Measurements from ENCODE around the gene GDAP1L1.
A peak's percentile ranks its signal among the peaks of the same experiment; 100 is the strongest.

Gene GDAP1L1

GRCh38 chr20:44247131-44247571 lies at the start of gene GDAP1L1:
Gene GDAP1L1 (plus strand): TSS chr20:44247308. CDS start chr20:44247335, 27 bp downstream.
- no peak for DNase-seq (ENCODE audit: low spot score)

GRCh38 chr20:44198872-44199271 lies 48.2 kb upstream of the GDAP1L1 start:
- DNase-seq (ENCODE audit: low spot score), result no peak

- DNase-seq (ENCODE audit: low spot score), result no peak
Observed at GRCh38 chr20:44199877-44200276, 47.2 kb upstream of the GDAP1L1 start.

- no peak for DNase-seq (ENCODE audit: low spot score)
Observed at GRCh38 chr20:44200371-44200770, 46.7 kb upstream of the GDAP1L1 start.

GRCh38 chr20:44200983-44201382 lies 46.1 kb upstream of the GDAP1L1 start:
- no peak for DNase-seq (ENCODE audit: low spot score)

- no peak for DNase-seq (ENCODE audit: low spot score)
Observed at GRCh38 chr20:44203161-44203560, 43.9 kb upstream of the GDAP1L1 start.

GRCh38 chr20:44204156-44204831 lies 42.8 kb upstream of the GDAP1L1 start:
- DNase-seq (ENCODE audit: low spot score), result peak; percentile 71

GRCh38 chr20:44204832-44205215 lies 42.3 kb upstream of the GDAP1L1 start:
- no peak for DNase-seq (ENCODE audit: low spot score)

GRCh38 chr20:44206132-44206531 lies 41.0 kb upstream of the GDAP1L1 start:
- DNase-seq (ENCODE audit: low spot score), result no peak

GRCh38 chr20:44207126-44207723 lies 39.9 kb upstream of the GDAP1L1 start:
- DNase-seq (ENCODE audit: low spot score), result no peak

- no peak for DNase-seq (ENCODE audit: low spot score)
Observed at GRCh38 chr20:44208165-44208564, 38.9 kb upstream of the GDAP1L1 start.

GRCh38 chr20:44208770-44209169 lies 38.3 kb upstream of the GDAP1L1 start:
- no peak for DNase-seq (ENCODE audit: low spot score)

- DNase-seq (ENCODE audit: low spot score), result no peak
Observed at GRCh38 chr20:44209686-44210405, 37.3 kb upstream of the GDAP1L1 start.

- DNase-seq (ENCODE audit: low spot score), result peak; percentile 98
Observed at GRCh38 chr20:44210406-44211176, 36.5 kb upstream of the GDAP1L1 start, which contains the start of gene OSER1. Gene OSER1 (minus strand): TSS chr20:44210771. CDS start chr20:44206957, 3,814 bp downstream.

- DNase-seq (ENCODE audit: low spot score), result peak; percentile 54
Observed at GRCh38 chr20:44211177-44212039, 35.7 kb upstream of the GDAP1L1 start.

- DNase-seq (ENCODE audit: low spot score), result no peak
Observed at GRCh38 chr20:44212792-44213191, 34.3 kb upstream of the GDAP1L1 start.

- peak; percentile 75 for DNase-seq (ENCODE audit: low spot score)
Observed at GRCh38 chr20:44215125-44215524, 32.0 kb upstream of the GDAP1L1 start.

- peak; percentile 87 for DNase-seq (ENCODE audit: low spot score)
Observed at GRCh38 chr20:44217342-44218092, 29.6 kb upstream of the GDAP1L1 start.

- DNase-seq (ENCODE audit: low spot score), result no peak
Observed at GRCh38 chr20:44218446-44218845, 28.7 kb upstream of the GDAP1L1 start.

- peak; percentile 44 for DNase-seq (ENCODE audit: low spot score)
Observed at GRCh38 chr20:44219170-44219730, 27.9 kb upstream of the GDAP1L1 start.
